ENCODE measurements around the gene FLT3. TPM values are rescaled to one million over a fixed set of nuclear protein-coding genes. Genes with fewer than 3 reads are reported as not detected.

Gene FLT3
- total and polyA plus RNA-seq, 8 donors, result 0.18 to 3.5 (median 1.2) TPM; not detected in 3

- H3K4me1 ChIP-seq, result peaks cover 23 to 52% (median 41%) of the 10 kb centered on the region in 4 donors
- no peaks in the 10 kb centered on the region for H3K9me3 ChIP-seq
- H3K27ac ChIP-seq, result no peak overlapping the region
- H3K4me3 ChIP-seq, result no peak overlapping the region
- 15 to 25% (median 18%) methylated on average over 7 of the region's 7 CpGs for WGBS, 5 donors
- peaks cover 45 to 100% (median 96%) of the 10 kb centered on the region in 3 donors for H3K27me3 ChIP-seq
- intact Hi-C loops (cut with DNase I; ENCODE audit: low total_unique reads), result loop anchor here (10.0 kb wide), 3 partner anchors 145 to 1025 kb away; no protein-coding TSS in a partner anchor
- H3K36me3 ChIP-seq, result no peaks in the 10 kb centered on the region
- DNase-seq, result no peak
- TF ChIP-seq POLR2A (IDR thresholded peaks at IDR 0.05) (no peak), CTCF (IDR thresholded peaks at IDR 0.05) (no peak), EP300 (IDR thresholded peaks at IDR 0.05) (no peak), POLR2AphosphoS5 (IDR thresholded peaks at IDR 0.05) (no peak)
Observed at GRCh38 chr13:27969866-27970229, 130.5 kb downstream of the FLT3 start.

- Histone ChIP-seq H3K36me3 (no peaks in the 10 kb centered on the region), H3K4me3 (peak within 1 kb of the TSS in 2 of 4 donors; percentile 28 to 48), H3K27me3 (peaks cover 43 to 100% (median 95%) of the 10 kb centered on the region in 3 donors), H3K27ac (no peak within 1 kb of the TSS), H3K9me3 (no peaks in the 10 kb centered on the region), H3K4me1 (peaks cover 23 to 52% (median 41%) of the 10 kb centered on the region in 4 donors)
- TF ChIP-seq POLR2A (IDR thresholded peaks at IDR 0.05) (no peak), POLR2AphosphoS5 (IDR thresholded peaks at IDR 0.05) (no peak), CTCF (IDR thresholded peaks at IDR 0.05) (no peak), EP300 (IDR thresholded peaks at IDR 0.05) (no peak)
- 6 to 10% (median 6%) methylated on average over 24 to 34 of the region's 34 CpGs for WGBS, 5 donors
- intact Hi-C loops (cut with DNase I; ENCODE audit: low total_unique reads), result no loop called here
- peak; percentile 24 to 66 for DNase-seq
Observed at GRCh38 chr13:27969082-27969865, 131.1 kb downstream of the FLT3 start, which contains the start of gene CDX2. Gene CDX2, minus strand, starts transcription at chr13:27969315. Its CDS starts 309 bp downstream, at chr13:27969006.

- intact Hi-C loops (cut with DNase I; ENCODE audit: low total_unique reads), result no loop called here
- Histone ChIP-seq H3K27ac (no peak overlapping the region), H3K36me3 (no peaks in the 10 kb centered on the region), H3K4me3 (peak overlapping the region in 2 of 4 donors; percentile 28 to 48), H3K9me3 (no peaks in the 10 kb centered on the region), H3K4me1 (peaks cover 23 to 52% (median 41%) of the 10 kb centered on the region in 4 donors), H3K27me3 (peaks cover 40 to 100% (median 94%) of the 10 kb centered on the region in 3 donors)
- TF ChIP-seq POLR2A (IDR thresholded peaks at IDR 0.05), result no peak
- no peak for TF ChIP-seq CTCF (IDR thresholded peaks at IDR 0.05)
- no peak for TF ChIP-seq EP300 (IDR thresholded peaks at IDR 0.05)
- TF ChIP-seq POLR2AphosphoS5 (IDR thresholded peaks at IDR 0.05), result no peak
- 1 to 3% (median 2%) methylated on average over 22 to 86 of the region's 86 CpGs for WGBS, 5 donors
- DNase-seq, result peak; percentile 26 to 62
Observed at GRCh38 chr13:27968316-27969081, 131.9 kb downstream of the FLT3 start.

- Histone ChIP-seq H3K36me3 (no peaks in the 10 kb centered on the region), H3K27ac (no peak overlapping the region), H3K9me3 (no peaks in the 10 kb centered on the region), H3K4me3 (peak overlapping the region in 2 of 4 donors; percentile 28 to 48), H3K27me3 (peaks cover 40 to 100% (median 91%) of the 10 kb centered on the region in 3 donors), H3K4me1 (peaks cover 23 to 52% (median 41%) of the 10 kb centered on the region in 4 donors)
- TF ChIP-seq POLR2A (IDR thresholded peaks at IDR 0.05) (no peak), POLR2AphosphoS5 (IDR thresholded peaks at IDR 0.05) (no peak), CTCF (IDR thresholded peaks at IDR 0.05) (no peak), EP300 (IDR thresholded peaks at IDR 0.05) (no peak)
- DNase-seq, result peak in 1 of 2 donors; percentile 24
- intact Hi-C loops (cut with DNase I; ENCODE audit: low total_unique reads), result no loop called here
- WGBS, 5 donors, result 3 to 7% (median 5%) methylated on average over 22 to 33 of the region's 33 CpGs
Observed at GRCh38 chr13:27967736-27968315, 132.6 kb downstream of the FLT3 start.
